Lower leg skin (tissue), 3 donors: ENCODE measurements around the gene MYO15B.

Experiments used
- POLR2A ChIP-seq, 2 donors: fragments of 450-650 bp; IDR thresholded peaks; one replicate each; pipeline ENCODE4 v1.6.1; 2016 to 2017; ENCODE audit warnings: antibody characterized with exemption in 2 of 2, mild to moderate bottlenecking in 1 of 2, moderate library complexity in 1 of 2
- TF ChIP-seq, protein P1 (sequence below), 3 donors: fragments of 450-650 bp; IDR thresholded peaks; one replicate each; pipeline ENCODE4 v1.5.1; 2016; ENCODE audit warnings: antibody characterized with exemption in 3 of 3, mild to moderate bottlenecking in 3 of 3, moderate library complexity in 2 of 3

DNA sequence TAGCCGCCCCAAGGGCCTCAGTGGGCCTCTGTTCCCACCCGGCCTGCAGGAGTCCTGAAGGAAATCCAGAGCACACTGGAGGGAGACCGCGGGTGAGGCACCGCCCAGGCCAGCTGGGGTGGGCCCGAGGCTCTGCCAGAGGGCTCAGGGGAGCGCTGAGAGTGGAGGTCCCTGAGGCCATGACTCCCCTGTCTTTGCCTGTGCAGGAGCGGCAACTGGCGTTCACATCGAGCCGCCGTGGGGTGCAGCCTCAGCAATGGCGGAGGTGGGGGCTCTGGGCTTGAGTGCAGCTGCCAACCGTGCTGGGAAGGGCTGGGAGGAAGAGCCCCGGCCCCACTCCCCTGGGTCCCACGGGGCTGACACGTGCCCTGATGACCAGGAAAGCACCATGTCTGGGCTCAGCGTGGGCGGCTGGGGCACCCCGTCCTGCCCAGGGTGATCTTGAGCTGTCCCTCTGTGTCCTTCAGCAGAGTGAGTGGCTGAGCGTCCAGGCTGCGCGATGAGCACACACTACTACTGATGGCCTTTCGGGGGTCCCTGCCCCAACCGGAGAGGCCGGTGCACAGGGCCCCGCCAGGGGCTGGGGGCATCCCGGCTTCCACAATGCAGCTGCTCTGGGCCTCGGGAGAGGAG, 13.1 kb upstream of the MYO15B start:
- TF ChIP-seq, protein P1, sequence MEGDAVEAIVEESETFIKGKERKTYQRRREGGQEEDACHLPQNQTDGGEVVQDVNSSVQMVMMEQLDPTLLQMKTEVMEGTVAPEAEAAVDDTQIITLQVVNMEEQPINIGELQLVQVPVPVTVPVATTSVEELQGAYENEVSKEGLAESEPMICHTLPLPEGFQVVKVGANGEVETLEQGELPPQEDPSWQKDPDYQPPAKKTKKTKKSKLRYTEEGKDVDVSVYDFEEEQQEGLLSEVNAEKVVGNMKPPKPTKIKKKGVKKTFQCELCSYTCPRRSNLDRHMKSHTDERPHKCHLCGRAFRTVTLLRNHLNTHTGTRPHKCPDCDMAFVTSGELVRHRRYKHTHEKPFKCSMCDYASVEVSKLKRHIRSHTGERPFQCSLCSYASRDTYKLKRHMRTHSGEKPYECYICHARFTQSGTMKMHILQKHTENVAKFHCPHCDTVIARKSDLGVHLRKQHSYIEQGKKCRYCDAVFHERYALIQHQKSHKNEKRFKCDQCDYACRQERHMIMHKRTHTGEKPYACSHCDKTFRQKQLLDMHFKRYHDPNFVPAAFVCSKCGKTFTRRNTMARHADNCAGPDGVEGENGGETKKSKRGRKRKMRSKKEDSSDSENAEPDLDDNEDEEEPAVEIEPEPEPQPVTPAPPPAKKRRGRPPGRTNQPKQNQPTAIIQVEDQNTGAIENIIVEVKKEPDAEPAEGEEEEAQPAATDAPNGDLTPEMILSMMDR (IDR thresholded peaks at IDR 0.05): no peak
- TF ChIP-seq POLR2A (IDR thresholded peaks at IDR 0.05): no peak
